HepG2 (cell line): ENCODE results near the gene C11orf58. TPM values are rescaled to one million over a fixed set of nuclear protein-coding genes. Genes with fewer than 3 reads are reported as not detected.

ENCODE experiments used
- AKNA ChIP-seq: sonication (generic); formaldehyde crosslinking; IDR thresholded peaks from 2 replicates; pipeline ENCODE4 v1.4.0; 2020; ENCODE audit warnings: missing genetic modification reagents, borderline replicate concordance
- BRD4 ChIP-seq: sonication (generic); formaldehyde crosslinking; IDR thresholded peaks from 2 replicates; pipeline ENCODE4 v1.4.0; 2020; ENCODE audit warnings: missing genetic modification reagents
- DR1 ChIP-seq: sonication (generic); formaldehyde crosslinking; IDR thresholded peaks from 2 replicates; pipeline ENCODE4 v1.8.0; 2021; ENCODE audit warnings: mild to moderate bottlenecking, missing genetic modification reagents, inconsistent platforms
- FOXO1 ChIP-seq: sonication (generic); formaldehyde crosslinking; IDR thresholded peaks from 2 replicates; pipeline ENCODE4 v1.4.0; 2020; ENCODE audit warnings: missing genetic modification reagents
- GTF3A ChIP-seq: sonication (generic); formaldehyde crosslinking; conservative IDR thresholded peaks from 2 replicates; pipeline ENCODE4 v1.4.0; 2020; ENCODE audit warnings: mild to moderate bottlenecking, missing genetic modification reagents
- HOMEZ ChIP-seq: IDR thresholded peaks from 2 replicates; pipeline ENCODE4 v1.6.1; 2016; ENCODE audit warnings: low read depth
- ONECUT2 ChIP-seq: sonication (generic); formaldehyde crosslinking; IDR thresholded peaks from 2 replicates; pipeline ENCODE4 v1.4.0; 2020; ENCODE audit warnings: missing genetic modification reagents
- PRDM10 ChIP-seq: sonication (generic); formaldehyde crosslinking; IDR thresholded peaks from 2 replicates; pipeline ENCODE4 v1.4.0; 2020; ENCODE audit warnings: low read depth, missing genetic modification reagents
- TERF1 ChIP-seq: sonication (generic); formaldehyde crosslinking; IDR thresholded peaks from 2 replicates; pipeline ENCODE4 v1.8.0; 2022; ENCODE audit warnings: mild to moderate bottlenecking, missing genetic modification reagents, moderate library complexity
- THAP11 ChIP-seq: IDR thresholded peaks from 2 replicates; pipeline ENCODE4 v1.6.1; 2016; ENCODE audit warnings: missing biosample characterization, missing genetic modification reagents
- TOE1 ChIP-seq: sonication (generic); formaldehyde crosslinking; IDR thresholded peaks from 2 replicates; pipeline ENCODE4 v1.4.0; 2020; ENCODE audit warnings: mild to moderate bottlenecking, missing genetic modification reagents
- ZNF367 ChIP-seq: sonication (generic); formaldehyde crosslinking; IDR thresholded peaks from 2 replicates; pipeline ENCODE4 v1.4.0; 2020; ENCODE audit warnings: missing genetic modification reagents, borderline replicate concordance
- ZNF597 ChIP-seq: sonication (generic); formaldehyde crosslinking; IDR thresholded peaks from 2 replicates; pipeline ENCODE4 v1.5.0; 2020; ENCODE audit warnings: missing genetic modification reagents
- ZNF678 ChIP-seq: sonication (generic); formaldehyde crosslinking; IDR thresholded peaks from 2 replicates; pipeline ENCODE4 v1.4.0; 2020; ENCODE audit warnings: mild to moderate bottlenecking, missing genetic modification reagents
- ZNF772 ChIP-seq: sonication (generic); formaldehyde crosslinking; IDR thresholded peaks from 2 replicates; pipeline ENCODE4 v1.5.0; 2020; ENCODE audit warnings: mild to moderate bottlenecking, missing genetic modification reagents
- polyA plus RNA-seq, 8 experiments: library from polyadenylated mRNA; depleted of rRNA in 3 of 8; stranded (reverse) in 7 of 8; unstranded in 1 of 8; fragments of >200 nt; fragmentation: Illumina TruSeq in 4 of 8; extraction: Trizol in 4 of 8; gene quantifications; 2 replicates each; pipeline versions ENCODE4 v1.2.1 to v1.2.3, GENCODE V29; 2011 to 2016; ENCODE audit warnings: low read depth in 4 of 8, missing spikeins in 1 of 8, mixed read lengths in 1 of 8; ENCODE audit not compliant: insufficient read depth in 1 of 8
- total RNA-seq, 5 experiments: library from RNA; depleted of rRNA; stranded (reverse); fragments of >200 nt; fragmentation: Illumina TruSeq; extraction: Trizol; gene quantifications; 2 replicates each; pipeline ENCODE4 v1.2.3, GENCODE V29; 2016; ENCODE audit warnings: low read depth in 1 of 5

C11orf58 gene
- total and polyA plus RNA-seq, 2 of the 13 experiments (the other 11 are each of a cell fraction or from before 2014, with no cell fraction given), result 83.8 to 167 TPM

GRCh38 chr11:16804104-16804947 lies 65.9 kb downstream of the C11orf58 start (continued):
- TF ChIP-seq ZNF772 (CRISPR knock-in tag) (no peak), BRD4 (CRISPR knock-in tag) (no peak), FOXO1 (CRISPR knock-in tag) (no peak), ZNF367 (CRISPR knock-in tag) (no peak), HOMEZ (peak; percentile 27; the same call in 1 of the 2 replicates), THAP11 (CRISPR knock-in tag) (peak; percentile 30; the same call in 1 of the 2 replicates), GTF3A (CRISPR knock-in tag) (no peak), TERF1 (CRISPR knock-in tag) (no peak), ZNF678 (CRISPR knock-in tag) (no peak), TOE1 (no peak), AKNA (CRISPR knock-in tag) (no peak), DR1 (CRISPR knock-in tag) (no peak), ONECUT2 (no peak), PRDM10 (CRISPR knock-in tag) (peak; percentile 89), ZNF597 (CRISPR knock-in tag) (no peak)
